Mesodermal cell (in vitro differentiated cells): Measurements from ENCODE around the gene RFTN1.

Source experiments
- H3K27ac ChIP-seq: 2 replicates; pipeline ENCODE4 v1.7.0; 2013; ENCODE audit warnings: mild to moderate bottlenecking, low read depth, low read length, moderate library complexity; ENCODE audit not compliant: severe bottlenecking
- H3K36me3 ChIP-seq: 2 replicates; pipeline ENCODE4 v1.7.1; 2013; ENCODE audit warnings: mild to moderate bottlenecking, low read length, moderate library complexity; ENCODE audit not compliant: control insufficient read depth, insufficient read depth
- H3K4me1 ChIP-seq: one replicate; pipeline ENCODE4 v1.7.1; 2013; ENCODE audit warnings: mild to moderate bottlenecking, low read length; ENCODE audit not compliant: insufficient read depth, control insufficient read depth, poor library complexity, severe bottlenecking
- H3K4me3 ChIP-seq: 2 replicates; pipeline ENCODE4 v1.7.0; 2013; ENCODE audit warnings: low read length, control low read depth, mild to moderate bottlenecking; ENCODE audit not compliant: insufficient read depth, poor library complexity, severe bottlenecking; ENCODE audit errors: extremely low read depth
- H3K9me3 ChIP-seq: 2 replicates; pipeline ENCODE4 v1.7.1; 2013; ENCODE audit warnings: mild to moderate bottlenecking, low read length, moderate library complexity; ENCODE audit not compliant: control insufficient read depth
- WGBS, 2 experiments: methylation state at CpG; one replicate each; pipeline ENCODE4 v1.1.5; 2013; ENCODE audit warnings: missing lambda C conversion rate in 2 of 2; ENCODE audit not compliant: insufficient coverage in 2 of 2; 5-methylcytosine and 5-hydroxymethylcytosine counted together

Gene RFTN1

GRCh38 chr3:16506451-16506850 lies 7.0 kb downstream of the RFTN1 start:
- H3K36me3 ChIP-seq, result peaks cover 9% of the 10 kb centered on the region
- H3K9me3 ChIP-seq, result no peaks in the 10 kb centered on the region
- WGBS, 2 experiments, result 100% methylated on average over 1 to 2 of the region's 3 CpGs
- peaks cover 6% of the 10 kb centered on the region for H3K4me1 ChIP-seq
- H3K4me3 ChIP-seq, result no peak overlapping the region
- H3K27ac ChIP-seq, result no peak overlapping the region

GRCh38 chr3:16504692-16505091 lies 8.8 kb downstream of the RFTN1 start:
- Histone ChIP-seq H3K36me3 (peaks cover 19% of the 10 kb centered on the region), H3K4me3 (no peak overlapping the region), H3K4me1 (peaks cover 2% of the 10 kb centered on the region), H3K9me3 (no peaks in the 10 kb centered on the region), H3K27ac (no peak overlapping the region)
- 89 to 96% methylated on average over 4 of the region's 4 CpGs for WGBS, 2 experiments

GRCh38 chr3:16504242-16504641 lies 9.3 kb downstream of the RFTN1 start:
- Histone ChIP-seq H3K9me3 (no peaks in the 10 kb centered on the region), H3K4me1 (no peaks in the 10 kb centered on the region), H3K27ac (no peak overlapping the region), H3K4me3 (no peak overlapping the region), H3K36me3 (peaks cover 23% of the 10 kb centered on the region)
- 88 to 93% methylated on average over 1 of the region's 2 CpGs for WGBS, 2 experiments

- Histone ChIP-seq H3K9me3 (no peaks in the 10 kb centered on the region), H3K27ac (no peak overlapping the region), H3K36me3 (peaks cover 26% of the 10 kb centered on the region), H3K4me1 (peaks cover 5% of the 10 kb centered on the region), H3K4me3 (no peak overlapping the region)
- 94 to 100% methylated on average over 1 of the region's 1 CpG for WGBS, 2 experiments
These were observed 10.2 kb downstream of the RFTN1 start for GRCh38 chr3:16503191-16503776.

- 92 to 96% methylated on average over 4 to 5 of the region's 7 CpGs for WGBS, 2 experiments
- Histone ChIP-seq H3K36me3 (peaks cover 26% of the 10 kb centered on the region), H3K9me3 (no peaks in the 10 kb centered on the region), H3K4me1 (peaks cover 5% of the 10 kb centered on the region), H3K27ac (no peak overlapping the region), H3K4me3 (no peak overlapping the region)
These were observed 11.1 kb downstream of the RFTN1 start for GRCh38 chr3:16502347-16502908.

GRCh38 chr3:16501376-16501775 lies 12.1 kb downstream of the RFTN1 start:
- Histone ChIP-seq H3K9me3 (no peaks in the 10 kb centered on the region), H3K4me3 (no peak overlapping the region), H3K27ac (no peak overlapping the region), H3K36me3 (peaks cover 26% of the 10 kb centered on the region), H3K4me1 (peaks cover 5% of the 10 kb centered on the region)
- 96 to 100% methylated on average over 2 of the region's 4 CpGs for WGBS, 2 experiments

- 88 to 100% methylated on average over 4 to 7 of the region's 12 CpGs for WGBS, 2 experiments
- Histone ChIP-seq H3K4me1 (peaks cover 5% of the 10 kb centered on the region), H3K9me3 (no peaks in the 10 kb centered on the region), H3K27ac (no peak overlapping the region), H3K36me3 (peaks cover 23% of the 10 kb centered on the region), H3K4me3 (no peak overlapping the region)
These were observed 12.6 kb downstream of the RFTN1 start for GRCh38 chr3:16500911-16501310.

GRCh38 chr3:16500093-16500492 lies 13.4 kb downstream of the RFTN1 start:
- Histone ChIP-seq H3K27ac (no peak overlapping the region), H3K9me3 (no peaks in the 10 kb centered on the region), H3K4me1 (peaks cover 5% of the 10 kb centered on the region), H3K4me3 (no peak overlapping the region), H3K36me3 (peaks cover 17% of the 10 kb centered on the region)
- WGBS, 2 experiments, result 75% methylated on average over 1 of the region's 1 CpG; no CpG with 5 or more reads in 1 of the 2 experiments

- no peak overlapping the region for H3K4me3 ChIP-seq
- peaks cover 5% of the 10 kb centered on the region for H3K4me1 ChIP-seq
- no peaks in the 10 kb centered on the region for H3K9me3 ChIP-seq
- 87 to 95% methylated on average over 2 to 4 of the region's 4 CpGs for WGBS, 2 experiments
- H3K36me3 ChIP-seq, result peaks cover 17% of the 10 kb centered on the region
- H3K27ac ChIP-seq, result no peak overlapping the region
These were observed 14.1 kb downstream of the RFTN1 start for GRCh38 chr3:16499351-16499750.

GRCh38 chr3:16498130-16498890 lies 15.2 kb downstream of the RFTN1 start:
- no peaks in the 10 kb centered on the region for H3K9me3 ChIP-seq
- peaks cover 5% of the 10 kb centered on the region for H3K4me1 ChIP-seq
- H3K27ac ChIP-seq, result no peak overlapping the region
- no peak overlapping the region for H3K4me3 ChIP-seq
- H3K36me3 ChIP-seq, result peaks cover 17% of the 10 kb centered on the region
- 25 to 64% methylated on average over 3 to 5 of the region's 5 CpGs for WGBS, 2 experiments
